Putamen (tissue), 1 donor: ENCODE measurements around the gene CTSD.

Experiments used
- DNase-seq: peaks from one replicate; pipeline ENCODE4 v3.0.0-alpha.2; 2016; ENCODE audit warnings: low spot score

Gene CTSD

DNA sequence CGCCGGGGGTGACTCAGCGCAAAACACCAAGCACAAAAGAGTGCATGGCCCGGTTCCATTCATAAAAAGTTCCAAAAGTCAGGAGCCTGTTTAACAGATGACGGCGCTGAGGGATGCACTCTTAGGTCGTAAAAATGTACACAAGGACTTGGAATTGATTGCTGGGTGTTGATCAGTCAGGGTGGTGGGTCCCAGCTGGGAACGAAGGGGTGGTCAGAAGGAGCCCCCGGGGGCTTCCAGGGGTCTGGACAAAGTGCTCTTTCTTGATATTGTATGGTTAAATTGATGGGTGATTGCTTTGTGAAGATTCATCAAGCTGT is 34.1 kb downstream of the CTSD start:
- no peak for DNase-seq

DNA sequence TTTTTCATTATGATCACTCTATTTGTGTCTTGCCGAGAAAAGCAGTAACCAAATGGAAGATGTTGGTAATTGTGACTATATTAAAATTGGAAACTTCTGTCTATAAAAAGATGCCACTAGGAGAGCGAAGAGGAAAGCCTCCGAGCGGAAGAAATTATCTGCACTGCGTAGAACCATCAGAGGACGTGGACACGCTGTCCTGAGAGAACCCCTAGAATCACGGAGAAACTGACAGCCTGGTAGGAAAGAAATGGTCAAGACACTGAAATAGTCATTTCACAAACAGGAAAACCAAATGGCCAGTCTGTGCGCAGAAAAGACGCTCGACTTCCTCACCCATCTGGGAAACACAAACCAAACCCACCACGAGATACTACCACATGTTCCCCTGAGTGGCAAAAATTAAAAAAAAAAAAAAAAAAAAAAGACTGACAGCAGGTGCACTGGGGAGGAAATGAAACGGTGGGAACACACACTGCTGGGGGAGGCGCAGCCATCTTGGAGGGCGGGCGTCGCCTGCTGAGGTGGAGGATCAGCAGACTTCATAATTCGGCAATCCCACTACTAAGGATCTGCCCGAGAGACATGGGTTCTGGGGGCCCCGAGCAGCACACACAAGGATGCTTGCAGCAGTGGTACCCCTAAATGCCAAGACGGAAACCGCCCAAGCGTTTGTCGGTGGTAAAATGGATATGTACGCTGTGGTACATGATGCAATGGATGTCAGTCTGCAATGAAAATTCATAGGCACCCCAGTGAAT is 34.6 kb downstream of the CTSD start:
- DNase-seq, result no peak

DNA sequence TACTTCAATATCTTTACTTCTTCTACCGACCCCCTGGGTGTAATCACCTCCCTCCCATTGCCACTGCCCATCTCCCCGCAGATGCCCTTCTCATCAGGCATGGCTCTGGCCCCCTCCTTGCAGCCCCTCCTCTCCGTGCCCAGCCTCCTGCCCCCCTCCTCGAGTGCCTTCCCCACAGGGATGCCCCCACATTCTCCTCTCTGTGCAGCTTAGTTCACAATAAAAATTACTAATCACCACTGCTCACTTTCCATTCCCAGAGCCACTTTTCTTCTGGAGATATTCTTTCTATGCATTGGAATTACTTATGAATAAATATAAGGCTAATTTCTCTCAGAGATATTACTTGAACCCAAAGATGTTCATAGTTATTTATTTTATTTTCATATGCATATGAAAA is 35.4 kb downstream of the CTSD start:
- no peak for DNase-seq

DNA sequence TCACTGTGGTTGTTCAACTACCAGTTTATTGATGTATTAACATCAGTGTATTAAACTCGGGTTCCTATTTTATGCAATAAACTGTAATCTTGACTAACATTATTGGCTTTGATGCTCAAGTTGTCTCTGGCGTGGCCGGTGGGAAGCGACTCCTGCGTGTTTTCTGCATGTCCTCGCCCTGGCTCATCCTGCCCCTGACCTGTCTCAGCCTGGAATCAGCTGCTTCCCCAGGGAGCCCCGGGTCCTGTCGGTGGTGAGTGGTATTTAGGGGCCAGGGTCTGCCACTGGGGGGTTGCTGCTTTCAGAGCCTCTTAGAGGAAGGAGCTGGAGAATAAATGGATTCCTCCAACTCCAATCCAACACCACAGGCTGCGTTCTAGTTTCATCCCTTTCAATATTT is 35.9 kb downstream of the CTSD start:
- DNase-seq, result no peak

DNA sequence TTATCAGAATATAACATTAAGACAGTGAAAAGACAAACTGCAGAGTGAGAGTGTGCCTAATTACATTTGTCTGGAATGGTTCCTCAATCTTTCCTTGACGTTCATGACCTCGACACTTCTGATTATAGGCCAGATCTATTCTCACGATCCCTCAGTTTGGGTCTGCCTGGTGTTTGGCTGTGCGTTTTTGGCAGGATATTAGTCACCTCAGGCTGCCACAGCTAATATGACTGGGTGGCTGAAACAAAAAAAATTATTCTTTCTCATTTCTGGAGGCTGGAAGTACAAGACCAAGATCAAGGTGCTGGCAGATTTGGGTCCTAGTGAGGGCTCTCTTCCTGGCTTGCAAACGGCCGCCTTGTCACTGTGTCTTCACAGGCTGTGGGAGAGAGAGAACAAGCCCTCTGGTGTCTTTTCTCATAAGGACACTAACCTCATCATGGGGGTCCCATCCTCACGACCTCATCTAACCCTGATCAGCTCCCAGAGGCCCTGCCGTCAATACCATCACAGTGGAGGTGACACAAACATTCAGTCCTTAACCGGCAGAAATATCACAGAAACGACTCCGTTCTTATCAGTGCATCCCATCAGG is 36.5 kb downstream of the CTSD start:
- no peak for DNase-seq

DNA sequence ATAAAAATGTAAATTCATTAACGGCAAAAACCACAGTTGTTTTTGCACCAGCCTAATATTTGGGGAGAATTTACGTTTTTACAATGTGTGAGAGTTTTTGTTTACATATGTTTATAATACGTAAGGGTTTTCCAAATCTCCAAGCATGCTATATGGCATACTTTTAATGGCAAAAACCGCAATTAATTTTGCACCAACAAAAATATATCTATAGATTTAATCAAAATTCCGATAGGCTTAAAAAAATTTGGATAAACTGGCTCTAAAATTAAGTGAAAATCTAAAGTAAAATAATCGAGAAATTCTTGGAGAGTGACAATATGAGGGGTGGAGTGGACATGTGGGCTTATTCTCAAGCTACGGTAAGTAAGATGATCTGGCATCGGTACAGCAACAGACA is 43.9 kb downstream of the CTSD start:
- DNase-seq, result no peak

DNA sequence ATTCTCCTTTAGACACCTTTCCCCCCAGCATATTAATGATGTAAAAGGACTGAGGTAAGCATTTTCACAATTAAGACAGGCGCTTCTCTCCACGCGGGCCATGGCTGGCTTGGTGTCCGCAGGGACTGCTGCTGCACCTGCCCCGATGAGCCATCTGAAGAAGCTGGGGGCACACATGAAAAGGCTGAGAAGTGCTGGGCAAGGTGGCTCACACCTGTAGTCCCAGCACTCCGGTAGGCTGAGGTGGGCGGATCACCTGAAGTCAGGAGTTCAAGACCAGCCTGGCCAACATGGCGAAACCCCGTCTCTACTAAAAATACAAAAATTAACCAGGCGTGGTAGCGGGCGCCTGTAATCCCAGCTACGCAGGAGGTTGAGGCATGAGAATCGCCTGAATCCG is 45.4 kb downstream of the CTSD start:
- no peak for DNase-seq

DNA sequence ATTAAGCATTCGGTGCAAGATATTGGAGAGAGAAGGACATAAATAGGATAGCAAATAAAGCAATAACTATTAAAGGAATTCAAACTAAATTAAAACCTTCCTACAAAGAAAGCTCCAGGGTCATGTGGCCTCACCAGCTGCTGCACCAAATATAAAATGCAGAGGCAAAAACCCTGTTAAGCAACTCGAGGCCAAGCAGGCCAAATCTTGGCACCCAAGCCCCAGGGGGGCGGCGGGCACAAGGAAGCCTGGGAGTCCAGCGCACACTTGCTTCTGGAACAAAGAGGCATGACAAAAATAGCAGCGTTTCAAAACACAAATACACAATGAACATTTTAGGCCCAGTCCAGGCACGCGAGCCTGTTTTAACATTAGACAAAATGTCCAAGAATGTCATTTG is 46.0 kb downstream of the CTSD start:
- no peak for DNase-seq

DNA sequence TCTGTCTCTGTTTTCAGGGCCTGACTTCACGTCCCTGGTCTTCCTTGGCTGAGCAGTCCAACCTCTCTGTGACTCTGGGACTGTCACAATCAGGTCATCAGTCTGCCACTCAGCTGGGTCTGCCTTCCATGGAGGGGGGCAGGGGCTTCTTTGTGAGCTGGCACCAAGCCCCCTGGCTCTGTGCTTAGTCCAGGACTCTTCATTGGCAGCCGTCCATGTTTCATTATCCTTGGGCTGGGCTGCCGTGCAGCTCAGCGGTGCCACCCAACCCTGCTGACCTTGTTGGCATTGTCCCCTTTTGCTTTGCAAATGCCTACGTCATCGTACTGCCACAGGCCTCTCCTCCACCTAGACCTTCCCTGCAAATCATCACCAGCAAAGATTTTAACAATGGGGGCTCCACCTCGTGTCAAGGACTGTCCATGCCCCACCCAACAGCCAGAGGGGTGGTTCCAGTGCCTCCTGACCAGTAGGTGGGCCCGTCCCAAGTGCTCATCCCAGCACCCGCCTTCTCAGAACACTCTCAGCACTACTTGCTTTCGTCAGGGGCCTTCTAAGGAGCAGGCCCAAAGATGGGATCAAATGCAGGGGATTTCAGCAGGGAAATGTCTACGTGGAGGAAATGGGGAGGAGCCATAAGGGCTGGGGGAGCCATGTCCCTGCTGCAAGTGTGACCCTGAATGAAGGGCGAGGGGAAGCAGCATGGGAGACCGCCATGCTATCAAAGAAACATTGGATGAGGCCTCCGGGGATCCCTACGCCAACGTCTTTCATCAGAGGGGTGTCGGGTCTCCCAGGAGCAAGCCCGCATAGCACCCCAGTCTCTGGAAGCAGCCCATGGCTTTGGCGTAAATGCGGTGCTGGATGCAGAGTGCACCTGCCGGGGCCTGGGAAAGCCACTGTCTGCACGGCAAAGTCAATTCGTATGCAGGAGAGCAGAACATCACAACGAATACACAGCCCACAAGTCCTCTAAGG is 48.5 kb downstream of the CTSD start:
- no peak for DNase-seq

DNA sequence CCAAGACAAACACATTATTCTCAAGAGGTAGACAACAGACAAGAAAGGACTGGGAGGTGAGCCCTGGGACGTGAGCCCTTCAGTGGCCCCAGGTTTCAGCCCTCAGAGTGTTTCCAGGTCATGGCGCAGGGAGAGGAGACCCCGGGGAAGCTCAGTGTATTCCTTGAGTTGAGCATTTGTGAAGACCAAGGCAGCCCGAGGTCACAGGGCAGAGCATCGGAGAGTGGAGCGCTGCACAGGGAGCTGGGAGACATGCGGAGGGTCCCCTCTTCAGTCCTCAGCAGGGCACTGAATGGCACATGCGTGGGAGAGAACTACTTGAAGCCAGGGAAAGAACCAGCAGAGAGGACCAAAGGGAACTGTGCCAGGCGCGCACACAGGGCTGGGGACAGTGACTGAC is 55.0 kb downstream of the CTSD start:
- no peak for DNase-seq

DNA sequence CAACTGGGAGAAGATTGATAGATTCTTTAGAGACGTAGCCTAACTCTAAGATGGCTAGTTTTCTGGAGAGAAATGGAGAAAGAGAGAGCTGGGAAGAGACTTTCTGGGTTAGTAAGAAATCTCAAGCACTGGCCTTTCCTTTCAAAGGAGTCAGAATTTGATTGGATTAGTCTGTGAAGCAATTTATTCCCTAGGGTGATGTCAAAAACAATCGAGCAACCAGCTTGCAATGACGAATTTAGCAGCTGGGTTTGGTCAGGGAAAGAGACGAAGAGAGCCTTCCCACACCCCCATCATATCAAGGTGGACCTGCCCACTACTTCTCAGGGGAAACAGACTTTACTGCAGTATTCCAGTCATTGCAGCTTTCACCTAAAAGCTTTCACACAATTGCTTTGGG is 56.0 kb downstream of the CTSD start:
- no peak for DNase-seq

DNA sequence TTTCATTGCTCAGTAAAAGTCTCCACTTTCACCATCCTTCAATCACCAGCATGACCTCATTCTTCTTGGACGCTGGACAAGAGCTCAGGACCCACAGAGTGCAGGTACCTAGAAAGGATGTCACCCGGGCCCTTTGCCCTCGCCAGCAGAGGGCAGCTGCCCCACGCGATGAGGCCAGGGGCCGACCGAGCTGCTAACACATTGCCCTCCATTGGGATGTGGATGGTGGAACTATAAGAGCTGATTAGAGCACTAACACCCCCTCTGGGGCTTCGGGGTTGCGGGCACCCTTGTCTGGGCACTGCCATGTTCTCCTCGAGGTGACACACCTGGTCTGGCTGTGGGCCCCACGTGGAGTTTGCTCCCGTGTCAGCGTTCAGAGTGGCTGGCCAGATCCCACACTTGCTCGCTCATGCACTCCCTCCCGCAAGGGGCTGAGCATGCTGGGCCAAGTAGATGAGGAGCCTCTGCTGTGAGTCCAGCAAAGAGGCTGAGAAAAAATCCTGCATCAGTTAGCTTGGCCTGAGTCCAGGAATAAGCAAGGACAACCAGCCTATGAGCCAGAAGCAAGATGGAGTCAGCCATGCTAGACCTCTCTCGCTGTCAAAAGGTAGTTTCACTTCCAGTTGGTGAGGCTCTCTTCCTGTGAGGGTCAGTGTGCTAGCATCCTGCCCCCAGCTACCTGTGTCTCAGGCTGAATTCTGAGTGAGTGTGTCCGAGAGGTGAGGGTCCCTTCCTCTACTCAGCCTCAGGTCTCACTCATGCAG is 56.9 kb downstream of the CTSD start:
- no peak for DNase-seq

DNA sequence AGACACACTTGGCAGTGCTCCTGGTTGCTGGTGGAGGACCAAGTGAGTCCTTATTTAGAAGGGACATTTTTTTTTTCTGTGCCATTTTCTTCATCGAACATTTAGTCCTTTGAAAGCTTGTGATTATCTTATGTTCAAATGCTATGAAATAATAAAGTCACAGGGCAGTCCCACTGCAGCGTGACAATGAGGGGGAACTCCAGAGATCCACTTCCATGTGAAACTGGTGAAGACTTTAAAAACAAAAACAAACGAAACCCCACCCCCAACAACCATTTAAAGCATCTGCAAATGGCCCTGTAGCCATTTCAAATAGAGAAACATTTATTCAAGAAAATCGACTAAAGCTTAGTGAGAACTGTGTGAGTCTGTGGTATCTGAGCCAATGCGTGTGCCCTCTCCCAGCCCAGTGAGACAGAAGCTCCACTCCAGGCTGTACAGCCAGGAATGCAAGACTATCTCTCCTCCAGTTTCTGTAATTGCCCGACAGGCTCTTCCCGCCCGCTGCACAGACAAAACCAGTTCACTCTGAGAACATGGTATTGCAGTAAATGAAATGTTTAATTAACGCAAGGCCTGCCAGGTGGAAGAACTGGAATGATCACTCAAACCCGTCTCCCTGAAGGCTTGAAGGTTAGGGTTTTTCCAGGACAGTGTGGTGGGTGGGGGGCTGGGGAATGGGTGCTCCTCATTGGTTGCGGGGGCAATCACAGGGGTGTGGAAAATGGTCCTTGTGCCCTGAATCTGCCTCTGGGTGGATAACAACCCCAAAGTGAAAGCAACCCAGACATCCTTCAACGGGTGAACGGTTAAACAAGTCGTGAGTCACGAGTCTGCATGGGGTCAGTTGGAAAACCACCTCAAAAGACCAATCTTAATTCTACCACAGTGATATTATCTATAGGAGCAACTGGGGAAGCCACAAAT is 58.3 kb downstream of the CTSD start:
- DNase-seq, result no peak

DNA sequence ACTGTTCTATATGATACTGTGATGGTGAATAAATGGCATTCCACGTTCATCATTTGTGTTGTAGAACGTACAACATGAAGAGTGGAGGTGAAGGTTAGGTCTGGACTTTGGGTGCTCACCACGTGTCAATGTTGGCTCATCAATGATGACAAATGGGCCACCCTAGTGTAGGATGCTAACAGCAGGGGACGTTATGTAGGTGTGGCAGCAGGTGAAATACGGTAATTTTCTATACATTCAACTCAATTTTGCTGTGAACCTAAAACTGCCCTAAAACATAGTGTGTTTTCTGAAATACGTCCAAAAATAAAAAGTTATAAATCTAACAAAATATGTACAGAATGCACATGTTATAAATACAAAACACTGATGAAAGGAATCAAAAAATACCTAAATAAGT is 60.6 kb downstream of the CTSD start:
- DNase-seq, result no peak
